Measurements from ENCODE around the gene SPNS3. TPM values are rescaled to one million over a fixed set of nuclear protein-coding genes. Genes with fewer than 3 reads are reported as not detected.

The SPNS3 gene
- total RNA-seq, 1 donor from 2014 or later = 0.18 TPM

GRCh38 chr17:4513113-4514032, 79.6 kb downstream of the SPNS3 start:
- Mint-ChIP-seq H3K4me1 (ENCODE audit: unreplicated experiment) (peaks cover 49% of the 10 kb centered on the region), H3K36me3 (ENCODE audit: low read depth, unreplicated experiment) (peaks cover 31% of the 10 kb centered on the region), H3K27ac (ENCODE audit: unreplicated experiment) (no peak overlapping the region), H3K27me3 (ENCODE audit: unreplicated experiment) (peaks cover 19% of the 10 kb centered on the region), H3K4me3 (ENCODE audit: unreplicated experiment) (no peak overlapping the region), H3K9me3 (ENCODE audit: unreplicated experiment) (no peaks in the 10 kb centered on the region)
- TF ChIP-seq CTCF (IDR thresholded peaks at IDR 0.05; ENCODE audit: unreplicated experiment) = no peak
- no peak for DNase-seq (ENCODE audit: low spot score)

GRCh38 chr17:4514206-4514605, 80.5 kb downstream of the SPNS3 start:
- Mint-ChIP-seq H3K4me1 (ENCODE audit: unreplicated experiment) (peaks cover 44% of the 10 kb centered on the region), H3K27me3 (ENCODE audit: unreplicated experiment) (peaks cover 16% of the 10 kb centered on the region), H3K4me3 (ENCODE audit: unreplicated experiment) (no peak overlapping the region), H3K36me3 (ENCODE audit: low read depth, unreplicated experiment) (peaks cover 23% of the 10 kb centered on the region), H3K9me3 (ENCODE audit: unreplicated experiment) (no peaks in the 10 kb centered on the region), H3K27ac (ENCODE audit: unreplicated experiment) (no peak overlapping the region)
- TF ChIP-seq CTCF (IDR thresholded peaks at IDR 0.05; ENCODE audit: unreplicated experiment) = no peak
- DNase-seq (ENCODE audit: low spot score) = no peak

DNA sequence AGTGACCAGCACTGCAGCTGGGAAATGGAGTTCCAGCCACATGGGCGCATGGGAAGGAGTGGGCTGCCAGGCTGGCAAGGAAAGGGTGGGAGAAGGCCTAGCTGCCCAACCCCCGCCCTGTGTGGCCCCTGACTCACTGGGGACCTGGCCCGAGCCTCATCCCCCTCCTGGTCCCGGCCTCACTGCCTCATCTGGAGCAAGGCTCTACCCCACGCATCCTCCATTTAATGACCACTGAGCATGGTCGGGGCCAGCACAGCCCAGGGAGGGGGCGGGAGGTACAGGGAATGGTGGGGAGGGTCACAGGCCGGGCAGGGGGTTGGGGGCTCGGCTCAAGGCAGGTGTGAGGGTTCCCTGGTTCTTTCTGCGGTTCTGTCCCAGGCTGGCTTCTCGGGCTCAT, 81.0 kb downstream of the SPNS3 start:
- peaks cover 17% of the 10 kb centered on the region for H3K36me3 Mint-ChIP-seq (ENCODE audit: low read depth, unreplicated experiment)
- peaks cover 40% of the 10 kb centered on the region for H3K4me1 Mint-ChIP-seq (ENCODE audit: unreplicated experiment)
- TF ChIP-seq CTCF (IDR thresholded peaks at IDR 0.05; ENCODE audit: unreplicated experiment) = no peak
- no peaks in the 10 kb centered on the region for H3K9me3 Mint-ChIP-seq (ENCODE audit: unreplicated experiment)
- no peak for DNase-seq (ENCODE audit: low spot score)
- peaks cover 16% of the 10 kb centered on the region for H3K27me3 Mint-ChIP-seq (ENCODE audit: unreplicated experiment)
- H3K27ac Mint-ChIP-seq (ENCODE audit: unreplicated experiment) = no peak overlapping the region
- no peak overlapping the region for H3K4me3 Mint-ChIP-seq (ENCODE audit: unreplicated experiment)

- no peak overlapping the region for H3K27ac Mint-ChIP-seq (ENCODE audit: unreplicated experiment)
- H3K4me3 Mint-ChIP-seq (ENCODE audit: unreplicated experiment) = no peak overlapping the region
- TF ChIP-seq CTCF (IDR thresholded peaks at IDR 0.05; ENCODE audit: unreplicated experiment) = no peak
Measured at GRCh38 chr17:4515501-4515900, 81.8 kb downstream of the SPNS3 start.

DNA sequence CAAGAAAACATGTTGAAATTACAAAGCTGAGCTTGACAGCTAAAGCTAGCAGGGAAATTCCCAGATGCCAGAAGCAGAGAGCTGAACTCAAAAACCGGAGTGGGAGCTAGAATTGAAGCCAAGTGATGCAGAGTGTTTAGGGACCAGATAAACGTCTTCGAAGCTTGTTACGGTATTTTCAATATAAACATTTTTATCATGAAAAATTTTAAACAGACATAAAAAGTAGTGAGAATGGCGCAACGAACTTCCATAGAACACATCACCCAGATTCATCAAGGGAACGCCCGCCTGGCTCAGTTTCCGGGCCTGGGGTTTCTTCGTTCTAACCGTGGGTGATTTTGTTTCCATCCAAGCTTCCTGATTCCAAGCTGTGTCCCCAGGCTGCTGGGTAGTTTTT, 83.0 kb downstream of the SPNS3 start:
- Mint-ChIP-seq H3K36me3 (ENCODE audit: low read depth, unreplicated experiment) (peaks cover 16% of the 10 kb centered on the region), H3K9me3 (ENCODE audit: unreplicated experiment) (no peaks in the 10 kb centered on the region), H3K4me3 (ENCODE audit: unreplicated experiment) (no peak overlapping the region), H3K4me1 (ENCODE audit: unreplicated experiment) (peaks cover 42% of the 10 kb centered on the region), H3K27ac (ENCODE audit: unreplicated experiment) (no peak overlapping the region), H3K27me3 (ENCODE audit: unreplicated experiment) (peaks cover 13% of the 10 kb centered on the region)
- no peak for TF ChIP-seq CTCF (IDR thresholded peaks at IDR 0.05; ENCODE audit: unreplicated experiment)
- no peak for DNase-seq (ENCODE audit: low spot score)

More at GRCh38 chr17:4515501-4515900, 81.8 kb downstream of the SPNS3 start:
- DNase-seq (ENCODE audit: low spot score) = no peak
- Mint-ChIP-seq H3K27me3 (ENCODE audit: unreplicated experiment) (peaks cover 16% of the 10 kb centered on the region), H3K9me3 (ENCODE audit: unreplicated experiment) (no peaks in the 10 kb centered on the region), H3K4me1 (ENCODE audit: unreplicated experiment) (peaks cover 42% of the 10 kb centered on the region), H3K36me3 (ENCODE audit: low read depth, unreplicated experiment) (peaks cover 16% of the 10 kb centered on the region)
